Measurements from ENCODE around the gene AHSG. TPM values are rescaled to one million over a fixed set of nuclear protein-coding genes. Genes with fewer than 3 reads are reported as not detected.

The AHSG gene
- total RNA-seq, 1 donor from 2014 or later, result 0.19 TPM

GRCh38 chr3:186620213-186621092, 7.6 kb downstream of the AHSG start:
- Mint-ChIP-seq H3K27ac (no peak overlapping the region), H3K9me3 (ENCODE audit: low read depth) (no peaks in the 10 kb centered on the region), H3K36me3 (ENCODE audit: insufficient read depth) (no peaks in the 10 kb centered on the region), H3K27me3 (peaks cover 46% of the 10 kb centered on the region), H3K4me1 (ENCODE audit: low read depth) (no peaks in the 10 kb centered on the region), H3K4me3 (ENCODE audit: low read depth) (no peak overlapping the region)
- DNase-seq (ENCODE audit: low spot score, unreplicated experiment), result no peak
- TF ChIP-seq, protein P1, sequence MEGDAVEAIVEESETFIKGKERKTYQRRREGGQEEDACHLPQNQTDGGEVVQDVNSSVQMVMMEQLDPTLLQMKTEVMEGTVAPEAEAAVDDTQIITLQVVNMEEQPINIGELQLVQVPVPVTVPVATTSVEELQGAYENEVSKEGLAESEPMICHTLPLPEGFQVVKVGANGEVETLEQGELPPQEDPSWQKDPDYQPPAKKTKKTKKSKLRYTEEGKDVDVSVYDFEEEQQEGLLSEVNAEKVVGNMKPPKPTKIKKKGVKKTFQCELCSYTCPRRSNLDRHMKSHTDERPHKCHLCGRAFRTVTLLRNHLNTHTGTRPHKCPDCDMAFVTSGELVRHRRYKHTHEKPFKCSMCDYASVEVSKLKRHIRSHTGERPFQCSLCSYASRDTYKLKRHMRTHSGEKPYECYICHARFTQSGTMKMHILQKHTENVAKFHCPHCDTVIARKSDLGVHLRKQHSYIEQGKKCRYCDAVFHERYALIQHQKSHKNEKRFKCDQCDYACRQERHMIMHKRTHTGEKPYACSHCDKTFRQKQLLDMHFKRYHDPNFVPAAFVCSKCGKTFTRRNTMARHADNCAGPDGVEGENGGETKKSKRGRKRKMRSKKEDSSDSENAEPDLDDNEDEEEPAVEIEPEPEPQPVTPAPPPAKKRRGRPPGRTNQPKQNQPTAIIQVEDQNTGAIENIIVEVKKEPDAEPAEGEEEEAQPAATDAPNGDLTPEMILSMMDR (IDR thresholded peaks at IDR 0.05; ENCODE audit: unreplicated experiment), result no peak

GRCh38 chr3:186621894-186622650, 9.2 kb downstream of the AHSG start:
- peaks cover 37% of the 10 kb centered on the region for H3K27me3 Mint-ChIP-seq
- no peak for DNase-seq (ENCODE audit: low spot score, unreplicated experiment)
- H3K4me3 Mint-ChIP-seq (ENCODE audit: low read depth), result no peak overlapping the region
- no peaks in the 10 kb centered on the region for H3K9me3 Mint-ChIP-seq (ENCODE audit: low read depth)
- no peaks in the 10 kb centered on the region for H3K36me3 Mint-ChIP-seq (ENCODE audit: insufficient read depth)
- TF ChIP-seq, protein P1 (IDR thresholded peaks at IDR 0.05; ENCODE audit: unreplicated experiment), result no peak
- no peak overlapping the region for H3K27ac Mint-ChIP-seq
- H3K4me1 Mint-ChIP-seq (ENCODE audit: low read depth), result no peaks in the 10 kb centered on the region

DNA sequence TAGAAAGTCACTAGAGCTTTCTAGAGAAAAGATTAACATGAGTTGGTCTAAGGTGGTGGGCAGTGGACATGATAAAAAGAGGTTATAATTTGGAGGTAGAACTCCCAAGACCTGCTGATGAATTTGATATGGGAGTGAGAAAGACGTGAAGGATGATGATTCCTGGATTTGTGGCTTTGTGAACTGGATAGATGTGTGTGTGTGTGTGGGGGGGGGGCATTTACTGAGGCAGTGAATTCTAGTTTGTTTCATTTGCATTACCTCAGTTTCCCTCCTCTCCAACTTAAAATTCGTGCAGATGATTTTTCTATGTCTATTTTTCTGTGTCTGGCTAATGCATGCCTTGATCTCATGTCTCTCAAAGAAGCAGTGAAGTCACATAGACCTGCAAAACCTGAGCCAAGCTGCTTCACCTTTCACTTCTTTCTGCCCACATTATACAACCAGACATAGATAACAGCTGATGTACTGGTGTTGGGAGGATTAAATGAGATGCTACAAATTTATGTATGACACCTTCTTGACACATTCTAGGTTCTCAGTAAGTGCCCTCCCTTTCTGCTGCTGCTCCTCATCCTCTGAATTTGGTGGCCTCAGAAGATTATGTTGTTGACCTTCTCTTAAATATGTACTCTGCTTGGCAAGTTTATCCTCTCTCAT, 9.9 kb downstream of the AHSG start:
- Mint-ChIP-seq H3K4me1 (ENCODE audit: low read depth) (no peaks in the 10 kb centered on the region), H3K4me3 (ENCODE audit: low read depth) (no peak overlapping the region), H3K27ac (no peak overlapping the region), H3K27me3 (peaks cover 30% of the 10 kb centered on the region), H3K9me3 (ENCODE audit: low read depth) (no peaks in the 10 kb centered on the region), H3K36me3 (ENCODE audit: insufficient read depth) (no peaks in the 10 kb centered on the region)
- TF ChIP-seq, protein P1 (IDR thresholded peaks at IDR 0.05; ENCODE audit: unreplicated experiment), result no peak
- no peak for DNase-seq (ENCODE audit: low spot score, unreplicated experiment)

DNA sequence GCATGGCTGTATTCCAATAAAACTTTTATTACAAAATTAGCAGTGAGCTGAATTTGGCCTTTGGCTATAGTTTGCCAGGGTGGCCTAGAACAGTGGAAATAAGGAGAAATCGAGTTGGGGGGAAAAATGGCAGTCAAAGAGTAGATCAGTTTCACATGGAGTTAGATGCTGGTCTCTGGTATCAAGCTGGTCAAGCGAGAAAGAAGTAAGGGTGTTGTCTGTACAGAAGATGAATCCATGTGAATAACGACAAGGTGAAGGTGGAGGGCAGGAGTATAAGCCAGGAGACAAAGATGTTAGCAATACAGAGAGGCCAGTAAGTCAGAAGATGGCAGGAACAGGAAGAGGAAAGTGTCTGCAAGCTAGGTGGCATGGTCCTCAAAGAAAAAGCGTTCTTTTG, 11.7 kb downstream of the AHSG start:
- no peak overlapping the region for H3K4me3 Mint-ChIP-seq (ENCODE audit: low read depth)
- no peaks in the 10 kb centered on the region for H3K9me3 Mint-ChIP-seq (ENCODE audit: low read depth)
- no peak for DNase-seq (ENCODE audit: low spot score, unreplicated experiment)
- H3K27ac Mint-ChIP-seq, result no peak overlapping the region
- TF ChIP-seq, protein P1 (IDR thresholded peaks at IDR 0.05; ENCODE audit: unreplicated experiment), result no peak
- H3K36me3 Mint-ChIP-seq (ENCODE audit: insufficient read depth), result no peaks in the 10 kb centered on the region
- peaks cover 2% of the 10 kb centered on the region for H3K4me1 Mint-ChIP-seq (ENCODE audit: low read depth)
- H3K27me3 Mint-ChIP-seq, result peaks cover 18% of the 10 kb centered on the region

GRCh38 chr3:186625600-186626042, 12.8 kb downstream of the AHSG start:
- DNase-seq (ENCODE audit: low spot score, unreplicated experiment), result no peak
- H3K36me3 Mint-ChIP-seq (ENCODE audit: insufficient read depth), result no peaks in the 10 kb centered on the region
- TF ChIP-seq, protein P1 (IDR thresholded peaks at IDR 0.05; ENCODE audit: unreplicated experiment), result no peak
- peaks cover 3% of the 10 kb centered on the region for H3K4me1 Mint-ChIP-seq (ENCODE audit: low read depth)
- H3K27ac Mint-ChIP-seq, result no peak overlapping the region
- H3K4me3 Mint-ChIP-seq (ENCODE audit: low read depth), result no peak overlapping the region
- H3K27me3 Mint-ChIP-seq, result peaks cover 20% of the 10 kb centered on the region
- no peaks in the 10 kb centered on the region for H3K9me3 Mint-ChIP-seq (ENCODE audit: low read depth)

Data from progenitor cell of endocrine pancreas (in vitro differentiated cells).